ENCODE measurements around the gene COL25A1. TPM values are rescaled to one million over a fixed set of nuclear protein-coding genes. Genes with fewer than 3 reads are reported as not detected.

COL25A1 gene
- total RNA-seq, 1 donor from 2014 or later = 1.3 TPM

GRCh38 chr4:108793415-108793814 lies 509.0 kb downstream of the COL25A1 start:
- H3K36me3 Mint-ChIP-seq (ENCODE audit: unreplicated experiment) = no peaks in the 10 kb centered on the region
- no peak for DNase-seq (ENCODE audit: extremely low spot score, unreplicated experiment)
- H3K27ac Mint-ChIP-seq (ENCODE audit: unreplicated experiment) = no peak overlapping the region
- H3K9me3 Mint-ChIP-seq (ENCODE audit: unreplicated experiment) = no peaks in the 10 kb centered on the region
- no peaks in the 10 kb centered on the region for H3K27me3 Mint-ChIP-seq (ENCODE audit: unreplicated experiment)
- no peak overlapping the region for H3K4me3 Mint-ChIP-seq (ENCODE audit: unreplicated experiment)
- H3K4me1 Mint-ChIP-seq (ENCODE audit: unreplicated experiment) = peaks cover 4% of the 10 kb centered on the region
- TF ChIP-seq, protein P1, sequence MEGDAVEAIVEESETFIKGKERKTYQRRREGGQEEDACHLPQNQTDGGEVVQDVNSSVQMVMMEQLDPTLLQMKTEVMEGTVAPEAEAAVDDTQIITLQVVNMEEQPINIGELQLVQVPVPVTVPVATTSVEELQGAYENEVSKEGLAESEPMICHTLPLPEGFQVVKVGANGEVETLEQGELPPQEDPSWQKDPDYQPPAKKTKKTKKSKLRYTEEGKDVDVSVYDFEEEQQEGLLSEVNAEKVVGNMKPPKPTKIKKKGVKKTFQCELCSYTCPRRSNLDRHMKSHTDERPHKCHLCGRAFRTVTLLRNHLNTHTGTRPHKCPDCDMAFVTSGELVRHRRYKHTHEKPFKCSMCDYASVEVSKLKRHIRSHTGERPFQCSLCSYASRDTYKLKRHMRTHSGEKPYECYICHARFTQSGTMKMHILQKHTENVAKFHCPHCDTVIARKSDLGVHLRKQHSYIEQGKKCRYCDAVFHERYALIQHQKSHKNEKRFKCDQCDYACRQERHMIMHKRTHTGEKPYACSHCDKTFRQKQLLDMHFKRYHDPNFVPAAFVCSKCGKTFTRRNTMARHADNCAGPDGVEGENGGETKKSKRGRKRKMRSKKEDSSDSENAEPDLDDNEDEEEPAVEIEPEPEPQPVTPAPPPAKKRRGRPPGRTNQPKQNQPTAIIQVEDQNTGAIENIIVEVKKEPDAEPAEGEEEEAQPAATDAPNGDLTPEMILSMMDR (IDR thresholded peaks at IDR 0.05) = no peak

- Mint-ChIP-seq H3K4me1 (ENCODE audit: unreplicated experiment) (no peaks in the 10 kb centered on the region), H3K36me3 (ENCODE audit: unreplicated experiment) (no peaks in the 10 kb centered on the region), H3K27me3 (ENCODE audit: unreplicated experiment) (no peaks in the 10 kb centered on the region), H3K4me3 (ENCODE audit: unreplicated experiment) (no peak overlapping the region), H3K27ac (ENCODE audit: unreplicated experiment) (no peak overlapping the region), H3K9me3 (ENCODE audit: unreplicated experiment) (no peaks in the 10 kb centered on the region)
- no peak for DNase-seq (ENCODE audit: extremely low spot score, unreplicated experiment)
- TF ChIP-seq, protein P1 (IDR thresholded peaks at IDR 0.05) = no peak
These were observed 513.7 kb downstream of the COL25A1 start for GRCh38 chr4:108788731-108789130.

DNA sequence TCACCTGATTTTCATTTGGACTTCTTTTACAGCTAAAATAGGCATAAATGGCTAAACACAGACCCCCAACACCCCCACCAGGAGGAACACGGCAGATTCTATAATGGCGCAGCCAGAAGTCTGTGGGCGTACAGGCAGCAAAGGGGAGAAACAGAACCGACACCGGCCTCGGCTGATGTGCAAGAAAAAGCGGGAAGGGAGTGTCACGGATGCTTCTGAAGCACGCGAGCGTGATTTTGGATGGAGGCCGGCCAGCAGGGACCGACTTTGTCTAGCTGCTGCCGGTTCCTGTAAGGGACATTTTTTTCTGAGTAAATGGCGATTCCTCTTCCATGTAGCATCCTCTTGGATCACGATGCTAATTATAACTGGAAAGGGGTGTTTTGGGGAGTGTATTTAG lies 514.7 kb downstream of the COL25A1 start:
- H3K27ac Mint-ChIP-seq (ENCODE audit: unreplicated experiment) = no peak overlapping the region
- H3K9me3 Mint-ChIP-seq (ENCODE audit: unreplicated experiment) = no peaks in the 10 kb centered on the region
- no peak overlapping the region for H3K4me3 Mint-ChIP-seq (ENCODE audit: unreplicated experiment)
- DNase-seq (ENCODE audit: extremely low spot score, unreplicated experiment) = no peak
- TF ChIP-seq, protein P1 (IDR thresholded peaks at IDR 0.05) = no peak
- no peaks in the 10 kb centered on the region for H3K27me3 Mint-ChIP-seq (ENCODE audit: unreplicated experiment)
- no peaks in the 10 kb centered on the region for H3K36me3 Mint-ChIP-seq (ENCODE audit: unreplicated experiment)
- no peaks in the 10 kb centered on the region for H3K4me1 Mint-ChIP-seq (ENCODE audit: unreplicated experiment)

GRCh38 chr4:108787106-108787505 lies 515.4 kb downstream of the COL25A1 start:
- DNase-seq (ENCODE audit: extremely low spot score, unreplicated experiment) = no peak
- Mint-ChIP-seq H3K4me3 (ENCODE audit: unreplicated experiment) (no peak overlapping the region), H3K36me3 (ENCODE audit: unreplicated experiment) (no peaks in the 10 kb centered on the region), H3K27ac (ENCODE audit: unreplicated experiment) (no peak overlapping the region), H3K9me3 (ENCODE audit: unreplicated experiment) (no peaks in the 10 kb centered on the region), H3K27me3 (ENCODE audit: unreplicated experiment) (no peaks in the 10 kb centered on the region), H3K4me1 (ENCODE audit: unreplicated experiment) (no peaks in the 10 kb centered on the region)
- TF ChIP-seq, protein P1 (IDR thresholded peaks at IDR 0.05) = no peak

GRCh38 chr4:108786351-108786750 lies 516.1 kb downstream of the COL25A1 start:
- no peaks in the 10 kb centered on the region for H3K27me3 Mint-ChIP-seq (ENCODE audit: unreplicated experiment)
- H3K36me3 Mint-ChIP-seq (ENCODE audit: unreplicated experiment) = no peaks in the 10 kb centered on the region
- H3K4me1 Mint-ChIP-seq (ENCODE audit: unreplicated experiment) = no peaks in the 10 kb centered on the region
- H3K9me3 Mint-ChIP-seq (ENCODE audit: unreplicated experiment) = no peaks in the 10 kb centered on the region
- no peak overlapping the region for H3K27ac Mint-ChIP-seq (ENCODE audit: unreplicated experiment)
- TF ChIP-seq, protein P1 (IDR thresholded peaks at IDR 0.05) = no peak
- H3K4me3 Mint-ChIP-seq (ENCODE audit: unreplicated experiment) = no peak overlapping the region
- no peak for DNase-seq (ENCODE audit: extremely low spot score, unreplicated experiment)
